ENCODE results near the gene ATP6V1C2.

The ATP6V1C2 gene

GRCh38 chr2:10833021-10833420 lies 111.6 kb downstream of the ATP6V1C2 start:
- H3K27ac ChIP-seq (ENCODE audit: low read depth, low read length) = no peak overlapping the region
- H3K36me3 ChIP-seq (ENCODE audit: insufficient read depth, low read length) = no peaks in the 10 kb centered on the region
- no peak overlapping the region for H3K9ac ChIP-seq (ENCODE audit: low read length)
- no peak overlapping the region for H3K4me3 ChIP-seq (ENCODE audit: low read depth in 1 of 2, low read length in 2 of 2)
- peaks cover 23% of the 10 kb centered on the region for H3K4me1 ChIP-seq (ENCODE audit: insufficient read depth, low read length)
- no peaks in the 10 kb centered on the region for H3K9me3 ChIP-seq (ENCODE audit: low read length)
- H3K27me3 ChIP-seq (ENCODE audit: control insufficient read depth in 1 of 2, insufficient read depth in 2 of 2, low read length in 2 of 2) = peaks cover 0 to 9% of the 10 kb centered on the region in 2 donors

DNA sequence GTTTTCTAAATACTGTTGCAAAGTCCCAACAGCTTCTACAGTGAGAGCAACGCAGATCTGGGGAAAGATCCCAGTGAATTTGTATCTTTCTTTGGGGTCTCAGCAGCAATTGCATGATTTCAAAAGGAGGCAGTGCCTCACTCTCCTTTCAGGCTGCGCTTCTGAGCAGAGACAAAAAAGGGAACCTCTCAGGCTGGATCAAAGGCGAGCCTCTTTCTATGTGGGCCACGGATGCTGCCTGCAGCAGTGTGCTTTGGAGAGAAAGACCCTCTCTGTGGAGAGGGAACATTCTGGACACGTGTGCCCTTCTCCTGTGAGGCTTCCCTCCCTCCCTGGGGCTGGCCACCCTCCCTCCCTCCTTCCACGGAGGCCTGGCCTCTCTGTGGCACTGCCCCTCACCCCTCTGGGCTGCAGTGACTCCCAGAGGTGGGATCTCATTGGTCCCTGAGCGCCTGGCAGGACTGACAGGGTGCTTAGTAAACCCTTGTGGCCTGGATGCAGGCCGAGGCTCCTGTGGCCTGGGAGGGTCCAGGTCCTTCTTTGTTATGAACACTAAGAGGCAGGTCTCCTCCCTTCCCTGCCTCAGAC lies 112.7 kb downstream of the ATP6V1C2 start:
- no peak overlapping the region for H3K4me3 ChIP-seq (ENCODE audit: low read depth in 1 of 2, low read length in 2 of 2)
- no peaks in the 10 kb centered on the region for H3K36me3 ChIP-seq (ENCODE audit: insufficient read depth, low read length)
- H3K4me1 ChIP-seq (ENCODE audit: insufficient read depth, low read length) = peaks cover 23% of the 10 kb centered on the region
- H3K9me3 ChIP-seq (ENCODE audit: low read length) = no peaks in the 10 kb centered on the region
- H3K9ac ChIP-seq (ENCODE audit: low read length) = peak overlapping the region; percentile 44
- H3K27ac ChIP-seq (ENCODE audit: low read depth, low read length) = peak overlapping the region; percentile 7
- peaks cover 0 to 9% of the 10 kb centered on the region in 2 donors for H3K27me3 ChIP-seq (ENCODE audit: control insufficient read depth in 1 of 2, insufficient read depth in 2 of 2, low read length in 2 of 2)
